ENCODE results near the gene OLA1.

DNA sequence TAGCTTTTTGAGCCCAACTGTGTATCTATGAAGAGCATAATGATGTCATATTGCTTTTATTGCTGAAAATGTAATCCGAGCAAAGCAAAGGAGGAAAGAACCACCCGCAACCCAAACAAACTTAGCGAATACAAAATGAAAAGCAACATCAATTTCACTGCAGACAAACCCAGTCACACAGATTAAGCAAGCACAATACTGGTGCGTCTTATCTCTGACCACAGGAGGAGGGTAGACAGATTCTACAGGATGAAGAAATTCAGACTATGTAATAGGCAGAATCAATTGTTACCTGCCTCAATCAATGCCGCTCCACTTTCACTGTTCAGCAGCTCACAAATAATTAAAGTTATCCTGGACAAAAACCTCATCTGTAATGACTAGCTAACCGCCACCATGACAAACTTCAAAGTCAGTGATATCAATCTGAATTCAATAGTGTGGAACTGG lies 167.6 kb downstream of the OLA1 start:
- TF ChIP-seq, protein P1, sequence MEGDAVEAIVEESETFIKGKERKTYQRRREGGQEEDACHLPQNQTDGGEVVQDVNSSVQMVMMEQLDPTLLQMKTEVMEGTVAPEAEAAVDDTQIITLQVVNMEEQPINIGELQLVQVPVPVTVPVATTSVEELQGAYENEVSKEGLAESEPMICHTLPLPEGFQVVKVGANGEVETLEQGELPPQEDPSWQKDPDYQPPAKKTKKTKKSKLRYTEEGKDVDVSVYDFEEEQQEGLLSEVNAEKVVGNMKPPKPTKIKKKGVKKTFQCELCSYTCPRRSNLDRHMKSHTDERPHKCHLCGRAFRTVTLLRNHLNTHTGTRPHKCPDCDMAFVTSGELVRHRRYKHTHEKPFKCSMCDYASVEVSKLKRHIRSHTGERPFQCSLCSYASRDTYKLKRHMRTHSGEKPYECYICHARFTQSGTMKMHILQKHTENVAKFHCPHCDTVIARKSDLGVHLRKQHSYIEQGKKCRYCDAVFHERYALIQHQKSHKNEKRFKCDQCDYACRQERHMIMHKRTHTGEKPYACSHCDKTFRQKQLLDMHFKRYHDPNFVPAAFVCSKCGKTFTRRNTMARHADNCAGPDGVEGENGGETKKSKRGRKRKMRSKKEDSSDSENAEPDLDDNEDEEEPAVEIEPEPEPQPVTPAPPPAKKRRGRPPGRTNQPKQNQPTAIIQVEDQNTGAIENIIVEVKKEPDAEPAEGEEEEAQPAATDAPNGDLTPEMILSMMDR (optimal IDR thresholded peaks at IDR 0.05 in 1 of 3, IDR thresholded peaks at IDR 0.05 in 1 of 3, conservative IDR thresholded peaks at IDR 0.05 in 1 of 3; ENCODE audit: extremely low read depth in 1 of 3, insufficient read depth in 2 of 3, low read length in 3 of 3), result no peak
- no peak for TF ChIP-seq EZH2 (IDR thresholded peaks at IDR 0.05; ENCODE audit: low read length)

Measured in keratinocyte (primary cell).